Measurements from ENCODE around the gene STIM1. TPM values are rescaled to one million over a fixed set of nuclear protein-coding genes. Genes with fewer than 3 reads are reported as not detected.

The STIM1 gene
- total RNA-seq, 2 experiments from 2014 or later, result 62.9 to 68.5 TPM

GRCh38 chr11:3822312-3822711 is 33.2 kb upstream of the STIM1 start:
- no peaks in the 10 kb centered on the region for H3K9me3 Mint-ChIP-seq
- CTCF ChIA-PET, result interaction anchor here (1.0 to 1.1 kb wide), 2 partner anchors 9 to 19 kb away, joined by 3 to 4 read pairs; no protein-coding TSS in a partner anchor
- intact Hi-C loops (cut with micrococcal nuclease), result no loop called here
- no peak for DNase-seq
- no peak overlapping the region for H3K27ac Mint-ChIP-seq
- peaks cover 14% of the 10 kb centered on the region for H3K36me3 Mint-ChIP-seq (ENCODE audit: low read depth)
- H3K4me3 Mint-ChIP-seq, result no peak overlapping the region
- H3K4me1 Mint-ChIP-seq (ENCODE audit: low read depth), result peaks cover 15% of the 10 kb centered on the region
- no peaks in the 10 kb centered on the region for H3K27me3 Mint-ChIP-seq (ENCODE audit: low read depth)

GRCh38 chr11:3823303-3823702 is 32.2 kb upstream of the STIM1 start:
- H3K4me1 Mint-ChIP-seq (ENCODE audit: low read depth), result peaks cover 21% of the 10 kb centered on the region
- intact Hi-C loops (cut with micrococcal nuclease), result no loop called here
- no peak overlapping the region for H3K4me3 Mint-ChIP-seq
- no peak overlapping the region for H3K27ac Mint-ChIP-seq
- DNase-seq, result no peak
- H3K36me3 Mint-ChIP-seq (ENCODE audit: low read depth), result peaks cover 20% of the 10 kb centered on the region
- H3K9me3 Mint-ChIP-seq, result no peaks in the 10 kb centered on the region
- CTCF ChIA-PET, result interaction anchor here (0.6 to 1.0 kb wide), 7 partner anchors 12 to 250 kb away, joined by 3 to 5 read pairs (median 3); no protein-coding TSS in a partner anchor
- no peaks in the 10 kb centered on the region for H3K27me3 Mint-ChIP-seq (ENCODE audit: low read depth)

GRCh38 chr11:3823762-3824506 is 31.5 kb upstream of the STIM1 start:
- H3K27ac Mint-ChIP-seq, result peak overlapping the region; percentile 46
- intact Hi-C loops (cut with micrococcal nuclease), result loop anchor here (1.0 kb wide), 3 partner anchors 15 to 248 kb away; no protein-coding TSS in a partner anchor
- H3K4me3 Mint-ChIP-seq, result no peak overlapping the region
- CTCF ChIA-PET, result interaction anchor here (0.6 to 1.4 kb wide), 7 partner anchors 12 to 249 kb away, joined by 3 to 6 read pairs (median 3); partner anchors contain the start of gene PGAP2
- peaks cover 21% of the 10 kb centered on the region for H3K4me1 Mint-ChIP-seq (ENCODE audit: low read depth)
- H3K9me3 Mint-ChIP-seq, result no peaks in the 10 kb centered on the region
- DNase-seq, result no peak
- no peaks in the 10 kb centered on the region for H3K27me3 Mint-ChIP-seq (ENCODE audit: low read depth)
- H3K36me3 Mint-ChIP-seq (ENCODE audit: low read depth), result peaks cover 22% of the 10 kb centered on the region

GRCh38 chr11:3824714-3825472 is 30.6 kb upstream of the STIM1 start:
- peak; percentile 90 for DNase-seq
- Mint-ChIP-seq H3K9me3 (no peaks in the 10 kb centered on the region), H3K4me3 (no peak overlapping the region), H3K27me3 (ENCODE audit: low read depth) (no peaks in the 10 kb centered on the region), H3K4me1 (ENCODE audit: low read depth) (peaks cover 21% of the 10 kb centered on the region), H3K27ac (peak overlapping the region; percentile 76), H3K36me3 (ENCODE audit: low read depth) (peaks cover 22% of the 10 kb centered on the region)
- CTCF ChIA-PET, result interaction anchor here (0.7 to 3.1 kb wide), 15 partner anchors 11 to 248 kb away, joined by 3 to 19 read pairs (median 4); partner anchors contain the start of genes PGAP2, RHOG and STIM1
- intact Hi-C loops (cut with micrococcal nuclease), result loop anchor here (1.0 kb wide), 3 partner anchors 14 to 247 kb away; no protein-coding TSS in a partner anchor

GRCh38 chr11:3825473-3826154 is 29.9 kb upstream of the STIM1 start:
- Mint-ChIP-seq H3K36me3 (ENCODE audit: low read depth) (peaks cover 28% of the 10 kb centered on the region), H3K4me1 (ENCODE audit: low read depth) (peaks cover 26% of the 10 kb centered on the region), H3K9me3 (no peaks in the 10 kb centered on the region), H3K27me3 (ENCODE audit: low read depth) (no peaks in the 10 kb centered on the region), H3K27ac (peak overlapping the region; percentile 76), H3K4me3 (no peak overlapping the region)
- CTCF ChIA-PET, result interaction anchor here (0.6 to 3.1 kb wide), 17 partner anchors 11 to 248 kb away, joined by 3 to 19 read pairs (median 4); partner anchors contain the start of genes PGAP2, RHOG and STIM1
- intact Hi-C loops (cut with micrococcal nuclease), result no loop called here
- no peak for DNase-seq

- DNase-seq, result no peak
- Mint-ChIP-seq H3K9me3 (no peaks in the 10 kb centered on the region), H3K27ac (peak overlapping the region; percentile 76), H3K4me1 (ENCODE audit: low read depth) (peaks cover 37% of the 10 kb centered on the region), H3K27me3 (ENCODE audit: low read depth) (no peaks in the 10 kb centered on the region), H3K36me3 (ENCODE audit: low read depth) (peaks cover 38% of the 10 kb centered on the region), H3K4me3 (no peak overlapping the region)
- CTCF ChIA-PET, result interaction anchor here (0.6 to 3.1 kb wide), 7 partner anchors 11 to 246 kb away, joined by 3 to 19 read pairs (median 3); partner anchors contain the start of gene RHOG
- intact Hi-C loops (cut with micrococcal nuclease), result no loop called here
Measured at GRCh38 chr11:3826721-3827120, 28.7 kb upstream of the STIM1 start.

GRCh38 chr11:3827434-3828186 is 27.9 kb upstream of the STIM1 start:
- CTCF ChIA-PET, result interaction anchor here (0.6 to 3.1 kb wide), 5 partner anchors 8 to 246 kb away, joined by 3 to 19 read pairs (median 3); no protein-coding TSS in a partner anchor
- Mint-ChIP-seq H3K4me3 (no peak overlapping the region), H3K36me3 (ENCODE audit: low read depth) (peaks cover 43% of the 10 kb centered on the region), H3K4me1 (ENCODE audit: low read depth) (peaks cover 46% of the 10 kb centered on the region), H3K9me3 (no peaks in the 10 kb centered on the region), H3K27me3 (ENCODE audit: low read depth) (no peaks in the 10 kb centered on the region), H3K27ac (peak overlapping the region; percentile 70)
- no peak for DNase-seq
- intact Hi-C loops (cut with micrococcal nuclease), result no loop called here

- CTCF ChIA-PET, result interaction anchor here (0.7 to 17.3 kb wide), 2 partner anchors 22 to 242 kb away, joined by 3 to 231 read pairs; partner anchors contain the start of gene STIM1
- H3K27ac Mint-ChIP-seq, result peak overlapping the region; percentile 86
- H3K36me3 Mint-ChIP-seq (ENCODE audit: low read depth), result peaks cover 62% of the 10 kb centered on the region
- no peaks in the 10 kb centered on the region for H3K9me3 Mint-ChIP-seq
- peaks cover 62% of the 10 kb centered on the region for H3K4me1 Mint-ChIP-seq (ENCODE audit: low read depth)
- no peak for DNase-seq
- H3K4me3 Mint-ChIP-seq, result no peak overlapping the region
- intact Hi-C loops (cut with micrococcal nuclease), result no loop called here
- no peaks in the 10 kb centered on the region for H3K27me3 Mint-ChIP-seq (ENCODE audit: low read depth)
Measured at GRCh38 chr11:3830088-3830487, 25.4 kb upstream of the STIM1 start.

- Mint-ChIP-seq H3K27me3 (ENCODE audit: low read depth) (no peaks in the 10 kb centered on the region), H3K36me3 (ENCODE audit: low read depth) (peaks cover 68% of the 10 kb centered on the region), H3K4me3 (no peak overlapping the region), H3K27ac (peak overlapping the region; percentile 86), H3K9me3 (no peaks in the 10 kb centered on the region), H3K4me1 (ENCODE audit: low read depth) (peaks cover 65% of the 10 kb centered on the region)
- DNase-seq, result no peak
- intact Hi-C loops (cut with micrococcal nuclease), result no loop called here
- CTCF ChIA-PET, result interaction anchor here (0.7 to 17.3 kb wide), 4 partner anchors 11 to 241 kb away, joined by 3 to 231 read pairs (median 12); partner anchors contain the start of genes PGAP2, RHOG and STIM1
Measured at GRCh38 chr11:3830730-3831129, 24.7 kb upstream of the STIM1 start.

GRCh38 chr11:3831378-3832239 is 23.9 kb upstream of the STIM1 start:
- Mint-ChIP-seq H3K9me3 (no peaks in the 10 kb centered on the region), H3K4me3 (peak overlapping the region; percentile 0), H3K27ac (peak overlapping the region; percentile 86), H3K27me3 (ENCODE audit: low read depth) (no peaks in the 10 kb centered on the region), H3K36me3 (ENCODE audit: low read depth) (peaks cover 65% of the 10 kb centered on the region), H3K4me1 (ENCODE audit: low read depth) (peaks cover 70% of the 10 kb centered on the region)
- CTCF ChIA-PET, result interaction anchor here (2.3 to 17.3 kb wide), 4 partner anchors 10 to 241 kb away, joined by 10 to 231 read pairs (median 12); partner anchors contain the start of genes PGAP2, RHOG and STIM1
- intact Hi-C loops (cut with micrococcal nuclease), result loop anchor here (1.0 kb wide), 1 partner anchor 9 kb away; the partner anchor contains the start of gene RHOG
- DNase-seq, result no peak

Data from activated naive CD4-positive, alpha-beta T cell treated with anti-CD3 and anti-CD28 coated beads for 36 hours (primary cell).